CD4-positive, alpha-beta T cell treated with Interferon gamma for 1 hour (primary cell): ENCODE data around the gene MGAT5B.

Experiments used
- DNase-seq: peaks from one replicate; pipeline ENCODE4 v3.0.0-alpha.2; 2020

The MGAT5B gene

GRCh38 chr17:76907352-76907751 lies 39.1 kb downstream of the MGAT5B start:
- DNase-seq: no peak

DNA sequence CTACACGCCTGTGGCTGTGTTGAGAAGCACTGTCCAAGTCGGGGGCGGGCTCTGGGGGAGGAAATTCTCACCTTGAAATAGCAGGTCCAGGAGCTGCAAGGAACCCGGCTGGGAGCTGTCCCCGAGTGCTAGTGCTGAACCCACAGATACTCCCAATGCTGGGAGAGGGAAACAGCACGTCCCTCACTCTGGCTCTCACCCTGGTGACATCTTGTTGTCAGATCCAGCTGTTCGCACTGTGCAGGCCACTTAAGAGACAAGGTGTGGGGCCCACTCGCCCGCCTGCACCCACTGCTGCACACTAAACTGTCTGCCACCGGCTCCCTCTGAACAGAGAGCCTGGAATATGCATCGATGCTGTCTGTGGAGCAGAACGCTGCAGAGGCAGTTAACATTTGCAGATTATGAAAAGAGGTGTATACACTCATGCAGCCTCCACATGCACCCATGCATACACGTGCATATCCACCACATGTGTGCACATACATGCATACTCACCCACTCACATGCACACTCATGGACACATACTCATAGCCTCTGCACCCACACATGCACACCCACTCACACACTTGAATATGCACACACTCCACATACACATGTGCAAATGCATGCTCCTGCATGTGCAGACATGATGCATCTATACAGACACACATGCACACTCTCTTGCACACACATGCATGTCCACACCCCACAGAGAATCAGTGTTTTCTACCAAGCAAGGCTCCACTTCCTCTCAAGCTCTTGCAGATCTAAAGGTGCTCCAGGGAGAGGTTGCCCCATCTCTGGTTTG lies 42.0 kb downstream of the MGAT5B start:
- no peak for DNase-seq

GRCh38 chr17:76911299-76912017 lies 43.3 kb downstream of the MGAT5B start:
- DNase-seq: no peak

GRCh38 chr17:76912421-76913164 lies 44.4 kb downstream of the MGAT5B start:
- no peak for DNase-seq

DNA sequence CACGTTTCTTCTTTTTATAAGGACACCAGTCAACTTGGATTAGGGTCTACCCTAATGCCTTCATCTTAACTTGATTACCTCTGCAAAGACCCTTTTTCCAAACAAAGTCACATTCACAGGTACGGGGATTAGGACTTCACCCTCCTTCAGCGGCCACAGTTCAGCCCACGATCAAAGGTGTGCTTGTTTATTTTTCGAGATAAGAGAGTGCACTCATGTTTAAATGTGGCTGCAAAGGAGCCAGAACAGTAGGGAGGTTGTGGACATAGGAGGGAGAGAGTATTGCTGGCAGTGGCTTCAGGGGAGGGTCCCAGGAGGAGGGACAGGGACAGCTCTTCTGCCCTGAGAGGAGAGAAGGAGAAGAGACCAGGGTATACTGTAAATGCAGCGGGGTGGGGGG lies 46.7 kb downstream of the MGAT5B start:
- no peak for DNase-seq

- DNase-seq: no peak
Observed at GRCh38 chr17:76915840-76916510, 47.8 kb downstream of the MGAT5B start.

DNA sequence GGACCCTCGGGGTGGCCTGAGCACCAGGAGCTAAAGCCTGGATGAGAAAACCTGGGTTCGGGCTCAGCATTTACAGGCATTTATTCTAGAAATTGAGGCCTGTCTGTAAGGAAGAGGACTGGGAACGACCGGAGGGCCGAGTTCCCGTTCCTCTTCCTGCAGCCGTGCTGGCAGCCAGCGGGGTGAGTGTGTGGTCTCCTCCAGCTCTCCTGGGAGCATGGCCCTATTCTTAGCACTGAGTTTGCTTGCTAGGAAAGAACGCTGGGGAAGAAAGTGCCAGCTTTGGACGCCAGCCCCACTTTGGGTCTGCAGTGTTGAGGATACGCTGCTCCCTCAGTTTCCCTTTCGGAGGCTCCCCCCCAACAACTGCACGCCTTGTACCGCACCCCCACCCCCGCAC lies 49.6 kb downstream of the MGAT5B start:
- no peak for DNase-seq

- DNase-seq: no peak
Observed at GRCh38 chr17:76918811-76919210, 50.6 kb downstream of the MGAT5B start.

DNA sequence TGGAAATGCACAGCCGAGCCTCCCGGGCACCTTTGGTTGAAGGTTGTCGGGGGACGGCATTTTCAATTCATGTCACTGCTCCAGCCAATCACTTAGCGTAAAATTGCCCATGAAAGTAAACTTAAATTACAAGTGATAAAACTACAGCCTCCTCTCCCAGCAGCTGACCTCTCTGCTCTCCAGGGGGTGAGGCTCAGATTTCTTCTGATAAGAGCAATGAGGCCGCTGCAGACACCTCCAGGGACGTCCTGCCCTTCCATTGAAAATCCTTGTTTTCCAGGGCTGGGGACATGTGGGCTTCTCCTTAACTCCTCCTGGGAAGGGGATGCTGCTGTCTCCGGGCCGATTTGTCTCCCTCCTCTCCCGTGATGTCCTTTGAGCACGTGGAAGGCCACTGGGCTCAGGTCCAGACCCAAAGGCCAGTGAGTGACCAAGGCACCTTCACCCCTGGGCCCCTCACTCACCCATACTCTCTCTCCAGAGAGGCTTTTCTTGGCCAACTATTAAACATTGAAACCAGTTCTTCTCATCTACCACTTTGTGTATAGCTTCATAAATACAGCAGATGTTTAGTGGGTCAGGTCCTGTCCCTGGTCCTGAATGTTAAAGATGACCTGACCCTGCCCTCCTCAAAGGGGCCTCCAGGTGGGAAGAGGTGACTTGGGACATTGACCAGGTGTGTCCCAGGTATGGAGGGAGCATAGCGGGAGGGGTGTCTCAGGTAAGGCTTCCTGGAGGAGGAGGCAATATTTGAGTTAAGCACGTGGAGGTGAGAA lies 52.3 kb downstream of the MGAT5B start:
- DNase-seq: no peak

GRCh38 chr17:76921340-76922036 lies 53.3 kb downstream of the MGAT5B start:
- DNase-seq: no peak

GRCh38 chr17:76922084-76922483 lies 53.9 kb downstream of the MGAT5B start:
- DNase-seq: no peak

- no peak for DNase-seq
Observed at GRCh38 chr17:76922967-76923366, 54.8 kb downstream of the MGAT5B start.

DNA sequence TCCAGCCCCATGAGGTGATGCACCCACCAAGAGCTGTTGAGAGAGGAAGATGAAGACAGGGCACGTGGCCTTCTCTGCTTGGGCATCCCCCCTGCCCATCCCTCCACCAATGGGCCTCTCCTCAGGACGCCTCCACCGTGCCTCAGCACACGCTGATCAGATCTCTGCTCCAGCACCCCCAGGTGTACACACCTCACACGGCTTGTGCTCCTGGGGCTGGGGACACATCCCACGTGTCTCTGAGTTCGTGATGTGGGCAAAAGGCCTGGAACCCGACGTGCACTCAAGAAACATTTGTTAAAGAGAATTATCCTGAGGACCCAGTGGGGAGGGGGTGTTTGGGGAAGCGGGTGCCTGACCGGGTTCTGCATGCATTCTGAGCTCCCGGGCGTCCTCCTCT lies 55.3 kb downstream of the MGAT5B start:
- DNase-seq: no peak

DNA sequence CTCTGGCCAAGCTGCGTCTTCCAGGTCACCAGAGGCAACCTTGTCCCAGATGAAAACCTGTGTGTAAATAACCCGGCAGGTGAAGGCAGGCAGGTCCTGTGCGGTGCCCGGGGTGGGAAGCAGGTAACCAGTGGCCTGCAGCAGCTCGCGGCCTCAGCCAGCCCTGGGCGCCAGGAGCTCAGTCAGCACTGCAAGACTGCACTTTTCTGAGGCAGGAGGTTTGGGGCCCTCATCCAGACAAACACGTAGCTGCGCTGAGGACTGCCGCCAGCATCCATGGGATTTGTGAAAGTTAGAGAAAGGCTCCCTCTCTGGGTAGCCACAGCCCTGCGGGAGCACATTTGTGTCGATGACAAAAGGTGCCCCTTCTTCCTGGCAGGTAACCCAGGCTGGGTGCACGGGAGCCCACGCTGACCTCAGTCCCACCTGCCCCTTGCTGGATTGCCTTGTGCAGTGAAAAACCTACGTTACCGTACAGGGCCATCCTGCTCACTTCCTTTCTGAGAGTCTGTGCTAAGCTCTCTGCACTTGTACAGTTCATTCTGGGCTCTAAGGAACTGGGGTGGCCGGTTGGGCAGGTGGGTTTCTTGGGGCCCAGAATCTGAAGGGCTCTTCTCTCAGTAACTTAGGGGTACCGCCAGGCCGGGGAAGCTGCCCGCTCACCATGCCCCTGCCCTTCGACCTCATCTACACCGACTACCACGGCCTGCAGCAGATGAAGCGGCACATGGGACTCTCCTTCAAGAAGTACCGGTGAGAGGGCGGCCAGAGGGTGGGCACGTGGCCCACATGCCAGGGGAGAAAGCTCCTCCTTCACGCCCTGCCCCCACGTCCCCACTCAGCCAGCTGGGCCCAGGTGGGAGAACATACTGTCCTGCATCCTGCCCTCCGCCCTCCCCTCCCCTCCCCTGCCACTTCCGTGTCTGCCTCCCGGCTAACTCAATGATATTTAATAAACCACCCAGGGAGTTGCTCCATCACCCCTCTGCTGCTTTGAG lies 56.4 kb downstream of the MGAT5B start:
- DNase-seq: no peak

- no peak for DNase-seq
Observed at GRCh38 chr17:76925441-76925891, 57.3 kb downstream of the MGAT5B start.

DNA sequence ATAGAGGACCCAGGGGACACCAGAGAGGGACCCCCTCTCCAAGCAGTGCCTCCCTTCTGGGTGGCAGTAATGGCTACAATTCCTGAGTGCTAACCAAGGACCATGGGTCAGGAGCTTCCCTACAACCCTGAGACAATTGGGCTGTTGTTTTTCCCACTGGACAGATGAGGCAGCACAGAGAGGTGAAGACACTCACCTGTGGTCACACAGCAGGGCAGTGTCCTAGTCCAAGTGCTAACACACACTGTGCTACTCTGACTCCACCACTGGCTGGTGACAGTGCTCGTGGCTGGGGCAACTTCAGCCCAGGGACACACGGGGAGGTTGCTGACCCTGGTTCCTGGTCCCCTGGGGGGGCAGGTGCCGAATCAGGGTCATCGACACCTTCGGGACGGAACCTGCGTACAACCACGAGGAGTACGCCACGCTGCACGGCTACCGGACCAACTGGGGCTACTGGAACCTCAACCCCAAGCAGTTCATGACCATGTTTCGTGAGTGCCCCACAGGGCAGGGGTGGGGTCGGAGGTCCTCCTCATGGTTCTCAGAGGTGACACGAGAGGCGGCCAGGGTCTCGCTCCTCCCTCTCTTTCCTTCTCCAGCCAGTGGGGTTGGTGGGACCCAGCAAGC lies 58.1 kb downstream of the MGAT5B start:
- DNase-seq: no peak

- DNase-seq: no peak
Observed at GRCh38 chr17:76927577-76927976, 59.4 kb downstream of the MGAT5B start.

- no peak for DNase-seq
Observed at GRCh38 chr17:76927982-76928381, 59.8 kb downstream of the MGAT5B start.

- DNase-seq: no peak
Observed at GRCh38 chr17:76929148-76929547, 60.9 kb downstream of the MGAT5B start.

GRCh38 chr17:76929601-76930000 lies 61.4 kb downstream of the MGAT5B start:
- no peak for DNase-seq
